GM12872 (cell line): ENCODE results near the gene RPL5.

Source experiments
- CTCF ChIP-seq: IDR thresholded peaks from 3 replicates; pipeline ENCODE4 v1.5.1; 2011; ENCODE audit warnings: low read depth, mild to moderate bottlenecking, low read length, moderate library complexity; ENCODE audit not compliant: insufficient read depth

Gene RPL5

GRCh38 chr1:92858564-92859399, 26.9 kb downstream of the RPL5 start:
- TF ChIP-seq CTCF, result peak; percentile 78

- TF ChIP-seq CTCF, result no peak
Measured at GRCh38 chr1:92859400-92860039, 27.7 kb downstream of the RPL5 start.

- no peak for TF ChIP-seq CTCF
Measured at GRCh38 chr1:92862605-92863004, 30.8 kb downstream of the RPL5 start.

- no peak for TF ChIP-seq CTCF
Measured at GRCh38 chr1:92864131-92864530, 32.3 kb downstream of the RPL5 start.

GRCh38 chr1:92870591-92870990, 38.8 kb downstream of the RPL5 start:
- no peak for TF ChIP-seq CTCF

GRCh38 chr1:92872719-92873118, 40.9 kb downstream of the RPL5 start:
- no peak for TF ChIP-seq CTCF

- no peak for TF ChIP-seq CTCF
Measured at GRCh38 chr1:92874987-92875386, 43.1 kb downstream of the RPL5 start.
